ENCODE data around the gene LRRC75B. TPM values are rescaled to one million over a fixed set of nuclear protein-coding genes. Genes with fewer than 3 reads are reported as not detected.

Gene LRRC75B
- total and polyA plus RNA-seq, 2 of the 13 experiments (the other 11 are each of a cell fraction or from before 2014, with no cell fraction given), result 11.8 to 34.8 TPM

DNA sequence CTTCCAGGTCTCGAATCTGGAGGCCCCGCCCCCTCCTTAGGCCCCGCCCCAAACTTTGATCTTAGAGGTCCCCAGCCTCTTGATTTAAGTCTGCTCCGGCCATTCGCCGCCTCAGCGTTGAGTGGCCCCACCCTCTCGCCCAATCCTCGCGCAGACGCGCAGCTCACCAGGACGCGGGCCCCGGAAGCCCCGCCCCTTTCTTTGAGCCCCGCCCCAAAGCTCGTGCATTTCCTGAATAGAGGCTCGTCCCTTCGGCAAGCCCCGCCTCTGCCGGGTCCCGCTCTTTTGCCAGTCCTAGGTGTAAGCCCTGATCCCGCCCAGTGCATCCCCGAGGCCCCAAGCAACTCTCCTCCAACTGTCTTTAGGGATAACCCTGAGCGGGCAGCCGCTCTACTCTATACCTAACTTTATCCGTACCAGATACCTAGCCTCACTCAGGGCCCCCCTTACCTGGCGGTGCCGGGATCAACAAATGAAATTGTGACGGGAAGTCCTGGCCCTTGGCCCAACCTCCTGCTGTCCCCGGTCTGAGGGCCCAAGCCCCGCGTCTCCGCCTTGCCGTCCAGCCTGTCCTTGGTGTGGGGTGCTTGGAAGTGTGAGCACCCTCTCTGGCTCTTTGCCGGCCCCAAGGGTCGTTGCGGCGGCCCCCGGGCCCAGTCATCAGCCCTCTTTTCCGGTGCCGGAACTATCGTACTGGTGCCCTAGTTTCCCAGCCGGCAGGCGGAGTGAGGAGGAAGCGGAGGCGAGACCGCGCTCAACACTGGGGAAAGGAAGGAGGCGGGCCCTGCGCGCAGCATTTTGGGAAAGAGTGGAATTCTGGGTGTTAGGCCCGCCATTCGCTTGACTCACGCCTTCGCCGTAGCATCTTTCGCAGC is 37.5 kb downstream of the LRRC75B start, which contains the start of gene SNRPD3 (continued):
- TF ChIP-seq, protein P1, sequence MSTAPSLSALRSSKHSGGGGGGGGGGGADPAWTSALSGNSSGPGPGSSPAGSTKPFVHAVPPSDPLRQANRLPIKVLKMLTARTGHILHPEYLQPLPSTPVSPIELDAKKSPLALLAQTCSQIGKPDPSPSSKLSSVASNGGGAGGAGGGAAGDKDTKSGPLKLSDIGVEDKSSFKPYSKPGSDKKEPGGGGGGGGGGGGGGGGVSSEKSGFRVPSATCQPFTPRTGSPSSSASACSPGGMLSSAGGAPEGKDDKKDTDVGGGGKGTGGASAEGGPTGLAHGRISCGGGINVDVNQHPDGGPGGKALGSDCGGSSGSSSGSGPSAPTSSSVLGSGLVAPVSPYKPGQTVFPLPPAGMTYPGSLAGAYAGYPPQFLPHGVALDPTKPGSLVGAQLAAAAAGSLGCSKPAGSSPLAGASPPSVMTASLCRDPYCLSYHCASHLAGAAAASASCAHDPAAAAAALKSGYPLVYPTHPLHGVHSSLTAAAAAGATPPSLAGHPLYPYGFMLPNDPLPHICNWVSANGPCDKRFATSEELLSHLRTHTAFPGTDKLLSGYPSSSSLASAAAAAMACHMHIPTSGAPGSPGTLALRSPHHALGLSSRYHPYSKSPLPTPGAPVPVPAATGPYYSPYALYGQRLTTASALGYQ (CRISPR knock-in tag; IDR thresholded peaks at IDR 0.05), result peak; percentile 88; the same call in 1 of the 2 replicates
- TF ChIP-seq XBP1 (CRISPR knock-in tag; IDR thresholded peaks at IDR 0.05) (0 out of 2 replicates have a peak, but pooled peaks have one; percentile 61), RFXAP (CRISPR knock-in tag; IDR thresholded peaks at IDR 0.05; ENCODE audit: borderline replicate concordance) (peak; percentile 82; the same call in 1 of the 2 replicates), ZNF251 (CRISPR knock-in tag; IDR thresholded peaks at IDR 0.05) (no peak), ARID2 (CRISPR knock-in tag; IDR thresholded peaks at IDR 0.05; ENCODE audit: borderline replicate concordance) (peak; percentile 81; the same call in 1 of the 2 replicates), ZBTB42 (CRISPR knock-in tag; IDR thresholded peaks at IDR 0.05) (0 out of 2 replicates have a peak, but pooled peaks have one; percentile 31), ZNF557 (CRISPR knock-in tag; IDR thresholded peaks at IDR 0.05) (no peak), ZNF577 (CRISPR knock-in tag; IDR thresholded peaks at IDR 0.05; ENCODE audit: borderline replicate concordance, low read depth) (no peak), ZNF619 (CRISPR knock-in tag; IDR thresholded peaks at IDR 0.05) (0 out of 2 replicates have a peak, but pooled peaks have one; percentile 83), BORCS8-MEF2B (CRISPR knock-in tag; IDR thresholded peaks at IDR 0.05) (peak; percentile 90; the same call in 1 of the 2 replicates), NRL (CRISPR knock-in tag; IDR thresholded peaks at IDR 0.05; ENCODE audit: borderline replicate concordance) (peak; percentile 94; the same call in 1 of the 2 replicates), TGIF2 (CRISPR knock-in tag; IDR thresholded peaks at IDR 0.05) (peak; percentile 95), ZFY (CRISPR knock-in tag; IDR thresholded peaks at IDR 0.05) (peak; percentile 98), ESRRA (CRISPR knock-in tag; IDR thresholded peaks at IDR 0.05; ENCODE audit: low read depth) (peak; percentile 70), TBX3 (IDR thresholded peaks at IDR 0.05; ENCODE audit: borderline replicate concordance) (0 out of 2 replicates have a peak, but pooled peaks have one; percentile 35), ZFAT (CRISPR knock-in tag; conservative IDR thresholded peaks at IDR 0.05) (no peak), ZNF615 (CRISPR knock-in tag; IDR thresholded peaks at IDR 0.05; ENCODE audit: borderline replicate concordance) (peak; percentile 90; the same call in 1 of the 2 replicates), ISX (CRISPR knock-in tag; conservative IDR thresholded peaks at IDR 0.05) (no peak), ZNF782 (CRISPR knock-in tag; IDR thresholded peaks at IDR 0.05; ENCODE audit: borderline replicate concordance) (peak; percentile 48; the same call in 1 of the 2 replicates), ZNF224 (CRISPR knock-in tag; IDR thresholded peaks at IDR 0.05) (no peak; the same call in 1 of the 2 replicates), NFE2L1 (CRISPR knock-in tag; IDR thresholded peaks at IDR 0.05; ENCODE audit: borderline replicate concordance) (no peak), ZFP36L2 (CRISPR knock-in tag; IDR thresholded peaks at IDR 0.05) (no peak), ZNF562 (CRISPR knock-in tag; IDR thresholded peaks at IDR 0.05; ENCODE audit: borderline replicate concordance) (no peak), KLF6 (CRISPR knock-in tag; IDR thresholded peaks at IDR 0.05) (peak; percentile 16; the same call in 1 of the 2 replicates)
- TF ChIP-seq, protein P2, sequence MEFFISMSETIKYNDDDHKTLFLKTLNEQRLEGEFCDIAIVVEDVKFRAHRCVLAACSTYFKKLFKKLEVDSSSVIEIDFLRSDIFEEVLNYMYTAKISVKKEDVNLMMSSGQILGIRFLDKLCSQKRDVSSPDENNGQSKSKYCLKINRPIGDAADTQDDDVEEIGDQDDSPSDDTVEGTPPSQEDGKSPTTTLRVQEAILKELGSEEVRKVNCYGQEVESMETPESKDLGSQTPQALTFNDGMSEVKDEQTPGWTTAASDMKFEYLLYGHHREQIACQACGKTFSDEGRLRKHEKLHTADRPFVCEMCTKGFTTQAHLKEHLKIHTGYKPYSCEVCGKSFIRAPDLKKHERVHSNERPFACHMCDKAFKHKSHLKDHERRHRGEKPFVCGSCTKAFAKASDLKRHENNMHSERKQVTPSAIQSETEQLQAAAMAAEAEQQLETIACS (CRISPR knock-in tag; IDR thresholded peaks at IDR 0.05), result peak; percentile 86
- TF ChIP-seq, protein P3, sequence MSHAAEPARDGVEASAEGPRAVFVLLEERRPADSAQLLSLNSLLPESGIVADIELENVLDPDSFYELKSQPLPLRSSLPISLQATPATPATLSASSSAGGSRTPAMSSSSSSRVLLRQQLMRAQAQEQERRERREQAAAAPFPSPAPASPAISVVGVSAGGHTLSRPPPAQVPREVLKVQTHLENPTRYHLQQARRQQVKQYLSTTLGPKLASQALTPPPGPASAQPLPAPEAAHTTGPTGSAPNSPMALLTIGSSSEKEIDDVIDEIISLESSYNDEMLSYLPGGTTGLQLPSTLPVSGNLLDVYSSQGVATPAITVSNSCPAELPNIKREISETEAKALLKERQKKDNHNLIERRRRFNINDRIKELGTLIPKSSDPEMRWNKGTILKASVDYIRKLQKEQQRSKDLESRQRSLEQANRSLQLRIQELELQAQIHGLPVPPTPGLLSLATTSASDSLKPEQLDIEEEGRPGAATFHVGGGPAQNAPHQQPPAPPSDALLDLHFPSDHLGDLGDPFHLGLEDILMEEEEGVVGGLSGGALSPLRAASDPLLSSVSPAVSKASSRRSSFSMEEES (CRISPR knock-in tag; IDR thresholded peaks at IDR 0.05), result peak; percentile 63

Measured in HepG2 (cell line).